ENCODE measurements around the gene WNT2B. TPM values are rescaled to one million over a fixed set of nuclear protein-coding genes. Genes with fewer than 3 reads are reported as not detected.

WNT2B gene
- total RNA-seq, 4 donors from 2014 or later, result 0.03 to 1.5 (median 0.41) TPM

GRCh38 chr1:112502826-112503225 is 5.9 kb upstream of the WNT2B start:
- TF ChIP-seq, protein P1, sequence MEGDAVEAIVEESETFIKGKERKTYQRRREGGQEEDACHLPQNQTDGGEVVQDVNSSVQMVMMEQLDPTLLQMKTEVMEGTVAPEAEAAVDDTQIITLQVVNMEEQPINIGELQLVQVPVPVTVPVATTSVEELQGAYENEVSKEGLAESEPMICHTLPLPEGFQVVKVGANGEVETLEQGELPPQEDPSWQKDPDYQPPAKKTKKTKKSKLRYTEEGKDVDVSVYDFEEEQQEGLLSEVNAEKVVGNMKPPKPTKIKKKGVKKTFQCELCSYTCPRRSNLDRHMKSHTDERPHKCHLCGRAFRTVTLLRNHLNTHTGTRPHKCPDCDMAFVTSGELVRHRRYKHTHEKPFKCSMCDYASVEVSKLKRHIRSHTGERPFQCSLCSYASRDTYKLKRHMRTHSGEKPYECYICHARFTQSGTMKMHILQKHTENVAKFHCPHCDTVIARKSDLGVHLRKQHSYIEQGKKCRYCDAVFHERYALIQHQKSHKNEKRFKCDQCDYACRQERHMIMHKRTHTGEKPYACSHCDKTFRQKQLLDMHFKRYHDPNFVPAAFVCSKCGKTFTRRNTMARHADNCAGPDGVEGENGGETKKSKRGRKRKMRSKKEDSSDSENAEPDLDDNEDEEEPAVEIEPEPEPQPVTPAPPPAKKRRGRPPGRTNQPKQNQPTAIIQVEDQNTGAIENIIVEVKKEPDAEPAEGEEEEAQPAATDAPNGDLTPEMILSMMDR (IDR thresholded peaks at IDR 0.05 in 4 of 5, conservative IDR thresholded peaks at IDR 0.05 in 1 of 5), result no peak
- no peak for TF ChIP-seq POLR2A (IDR thresholded peaks at IDR 0.05)
- no peaks in the 10 kb centered on the region for H3K9me3 ChIP-seq
- H3K36me3 ChIP-seq, result no peaks in the 10 kb centered on the region
- H3K4me3 ChIP-seq, result no peak overlapping the region
- DNase-seq, result no peak
- no peak for ATAC-seq
- intact Hi-C loops (cut with DNase I; ENCODE audit: low total_unique reads) (no loop called here), in situ Hi-C loops (cut with MboI; ENCODE audit: low sequenced_read_pairs in 4 of 4) (no loop called here)
- no peak overlapping the region for H3K27ac ChIP-seq
- peaks cover 8 to 25% (median 22%) of the 10 kb centered on the region in 3 donors for H3K27me3 ChIP-seq
- H3K4me1 ChIP-seq, result peaks cover 4 to 11% of the 10 kb centered on the region in 2 donors

GRCh38 chr1:112504001-112504660 is 4.6 kb upstream of the WNT2B start:
- peaks cover 19 to 38% (median 35%) of the 10 kb centered on the region in 3 donors for H3K27me3 ChIP-seq
- TF ChIP-seq POLR2A (IDR thresholded peaks at IDR 0.05), result no peak
- TF ChIP-seq, protein P1 (IDR thresholded peaks at IDR 0.05 in 4 of 5, conservative IDR thresholded peaks at IDR 0.05 in 1 of 5), result no peak
- intact Hi-C loops (cut with DNase I; ENCODE audit: low total_unique reads) (no loop called here), in situ Hi-C loops (cut with MboI; ENCODE audit: low sequenced_read_pairs in 4 of 4) (no loop called here)
- no peak for DNase-seq
- peaks cover 4 to 17% of the 10 kb centered on the region in 2 donors for H3K4me1 ChIP-seq
- H3K36me3 ChIP-seq, result no peaks in the 10 kb centered on the region
- ATAC-seq, result no peak
- no peak overlapping the region for H3K4me3 ChIP-seq
- no peaks in the 10 kb centered on the region for H3K9me3 ChIP-seq
- H3K27ac ChIP-seq, result no peak overlapping the region

DNA sequence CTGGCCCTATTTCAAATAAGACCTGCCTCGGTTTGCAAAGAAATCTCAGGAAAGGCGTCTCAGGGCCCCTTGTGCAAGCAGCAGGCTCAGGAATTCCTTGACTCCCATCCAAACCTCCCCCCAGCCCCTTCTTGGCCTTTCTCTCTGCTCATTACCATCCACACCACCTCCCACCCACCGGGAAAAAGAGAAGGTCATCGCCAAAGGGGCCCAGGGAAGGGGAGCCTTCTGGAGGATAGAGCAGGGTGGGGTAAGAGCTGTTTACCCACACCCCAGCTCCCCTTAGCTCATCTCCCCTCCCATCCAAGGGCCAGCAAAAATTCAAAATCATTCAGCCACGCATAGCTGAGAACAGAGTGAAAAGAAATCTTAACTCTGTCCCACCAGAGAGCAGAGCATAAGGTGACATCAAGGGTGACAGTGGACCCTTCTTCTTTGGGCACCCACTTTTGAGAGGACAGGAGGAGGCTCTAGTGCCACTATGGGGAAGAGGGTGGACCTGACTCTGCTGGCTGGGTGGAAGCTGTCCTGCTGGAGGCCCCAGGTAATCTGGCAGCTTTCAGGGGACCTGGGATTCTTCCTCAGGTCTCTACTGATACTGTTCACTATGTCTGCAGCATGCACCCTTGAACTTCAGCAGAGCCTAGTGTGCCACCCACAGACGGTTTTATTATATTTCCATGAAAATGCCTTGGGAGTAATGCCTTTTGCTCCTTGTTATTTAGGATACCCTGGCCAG is 3.9 kb upstream of the WNT2B start:
- intact Hi-C loops (cut with DNase I; ENCODE audit: low total_unique reads), result no loop called here
- Histone ChIP-seq H3K4me3 (no peak overlapping the region), H3K4me1 (peaks cover 4 to 17% of the 10 kb centered on the region in 2 donors), H3K27me3 (peaks cover 26 to 45% (median 42%) of the 10 kb centered on the region in 3 donors), H3K27ac (no peak overlapping the region), H3K9me3 (no peaks in the 10 kb centered on the region), H3K36me3 (no peaks in the 10 kb centered on the region)
- TF ChIP-seq, protein P1 (IDR thresholded peaks at IDR 0.05 in 4 of 5, conservative IDR thresholded peaks at IDR 0.05 in 1 of 5), result no peak
- no peak for TF ChIP-seq POLR2A (IDR thresholded peaks at IDR 0.05)
- no peak for DNase-seq
- ATAC-seq, result no peak
- in situ Hi-C loops (cut with MboI; ENCODE audit: low sequenced_read_pairs in 4 of 4), result no loop called here

GRCh38 chr1:112505400-112505785 is 3.4 kb upstream of the WNT2B start:
- H3K36me3 ChIP-seq, result no peaks in the 10 kb centered on the region
- in situ Hi-C loops (cut with MboI; ENCODE audit: low sequenced_read_pairs in 4 of 4), result no loop called here
- H3K27ac ChIP-seq, result no peak overlapping the region
- peaks cover 4 to 17% of the 10 kb centered on the region in 2 donors for H3K4me1 ChIP-seq
- intact Hi-C loops (cut with DNase I; ENCODE audit: low total_unique reads), result no loop called here
- H3K4me3 ChIP-seq, result no peak overlapping the region
- TF ChIP-seq POLR2A (IDR thresholded peaks at IDR 0.05), result no peak
- TF ChIP-seq, protein P1 (IDR thresholded peaks at IDR 0.05 in 4 of 5, conservative IDR thresholded peaks at IDR 0.05 in 1 of 5), result no peak
- H3K27me3 ChIP-seq, result peaks cover 31 to 49% (median 45%) of the 10 kb centered on the region in 3 donors
- no peaks in the 10 kb centered on the region for H3K9me3 ChIP-seq
- DNase-seq, result no peak
- no peak for ATAC-seq

Measured in gastrocnemius medialis (tissue), 4 donors.